NCI-H1417 (cell line): Measurements from ENCODE around the gene TGM6.

ENCODE experiments used
- DNase-seq, 3 experiments: peaks; one replicate each; lab custom pipeline; 2025; lab: John Stamatoyannopoulos, UW

The TGM6 gene

GRCh38 chr20:2380601-2381000 is at the start of gene TGM6:
TSS of gene TGM6 (plus strand) at chr20:2380901. CDS start at chr20:2380969, 68 bp downstream.
- no peak for DNase-seq

- DNase-seq: no peak
Measured at GRCh38 chr20:2331106-2331505, 49.6 kb upstream of the TGM6 start.

- no peak for DNase-seq
Measured at GRCh38 chr20:2331901-2332565, 48.7 kb upstream of the TGM6 start.

- no peak for DNase-seq
Measured at GRCh38 chr20:2332711-2333110, 48.0 kb upstream of the TGM6 start.

GRCh38 chr20:2333821-2334220 is 46.9 kb upstream of the TGM6 start:
- no peak for DNase-seq

GRCh38 chr20:2335096-2335870 is 45.4 kb upstream of the TGM6 start:
- no peak for DNase-seq

GRCh38 chr20:2336471-2336870 is 44.2 kb upstream of the TGM6 start:
- no peak for DNase-seq

GRCh38 chr20:2337142-2337541 is 43.6 kb upstream of the TGM6 start:
- no peak for DNase-seq

- no peak for DNase-seq
Measured at GRCh38 chr20:2338411-2339066, 42.2 kb upstream of the TGM6 start.

GRCh38 chr20:2340136-2340535 is 40.6 kb upstream of the TGM6 start:
- DNase-seq: no peak

GRCh38 chr20:2340823-2341222 is 39.9 kb upstream of the TGM6 start:
- DNase-seq: no peak

GRCh38 chr20:2341336-2341735 is 39.4 kb upstream of the TGM6 start:
- peak in 1 of 3 experiments; percentile 11 for DNase-seq

- DNase-seq: no peak
Measured at GRCh38 chr20:2342243-2342642, 38.5 kb upstream of the TGM6 start.

GRCh38 chr20:2346188-2346587 is 34.5 kb upstream of the TGM6 start:
- DNase-seq: no peak

GRCh38 chr20:2348336-2348735 is 32.4 kb upstream of the TGM6 start:
- no peak for DNase-seq

GRCh38 chr20:2349801-2350200 is 30.9 kb upstream of the TGM6 start:
- DNase-seq: no peak

GRCh38 chr20:2350606-2351005 is 30.1 kb upstream of the TGM6 start:
- no peak for DNase-seq

GRCh38 chr20:2353231-2353630 is 27.5 kb upstream of the TGM6 start:
- DNase-seq: no peak

GRCh38 chr20:2357114-2357513 is 23.6 kb upstream of the TGM6 start:
- DNase-seq: no peak

- DNase-seq: no peak
Measured at GRCh38 chr20:2358006-2358405, 22.7 kb upstream of the TGM6 start.

GRCh38 chr20:2361035-2361593 is 19.6 kb upstream of the TGM6 start:
- DNase-seq: no peak

- DNase-seq: no peak
Measured at GRCh38 chr20:2363187-2363586, 17.5 kb upstream of the TGM6 start.

GRCh38 chr20:2363587-2363986 is 17.1 kb upstream of the TGM6 start:
- no peak for DNase-seq
